ENCODE measurements around the gene FRZB.
A peak's percentile ranks its signal among the peaks of the same experiment; 100 is the strongest.

The FRZB gene

DNA sequence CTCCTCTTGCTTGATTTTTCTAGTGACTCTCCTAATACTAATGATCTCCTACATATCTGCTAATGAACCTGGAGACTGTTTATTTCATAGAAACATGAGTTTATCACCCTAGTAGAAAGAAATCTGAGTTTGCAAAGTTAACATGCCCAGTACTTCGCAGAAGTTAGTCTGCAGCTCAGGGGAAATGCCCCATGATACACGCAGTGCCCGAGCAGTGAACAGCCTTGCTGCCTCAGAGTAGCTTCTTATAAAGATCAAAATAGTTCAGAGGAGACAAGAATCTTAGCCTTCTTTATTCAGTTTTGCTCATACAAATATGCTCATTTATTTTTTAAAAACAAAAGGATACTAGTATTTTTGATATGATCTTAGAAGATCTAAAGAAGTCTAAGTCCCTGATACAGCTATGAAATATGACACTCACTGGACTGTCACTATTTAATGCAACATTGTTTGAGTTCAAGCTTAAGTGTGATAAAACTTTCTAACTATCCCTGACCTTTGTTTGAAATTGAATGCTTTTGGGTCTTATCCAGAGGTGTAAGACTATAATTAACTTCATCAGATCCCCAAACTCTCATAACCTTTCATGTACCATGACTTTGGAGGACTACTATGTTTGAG is 20.5 kb downstream of the FRZB start:
- no peak overlapping the region for H3K27ac ChIP-seq (ENCODE audit: low read length)
- no peaks in the 10 kb centered on the region for H3K9me3 ChIP-seq (ENCODE audit: control insufficient read depth in 2 of 2, low read length in 2 of 2)
- H3K4me3 ChIP-seq (ENCODE audit: low read length in 2 of 2), result peak overlapping the region in 1 of 2 donors; percentile 23
- no peaks in the 10 kb centered on the region for H3K27me3 ChIP-seq (ENCODE audit: control insufficient read depth in 1 of 2, insufficient read depth in 2 of 2, low read length in 2 of 2)
- no peak overlapping the region for H3K9ac ChIP-seq (ENCODE audit: low read length in 2 of 2)
- H3K36me3 ChIP-seq (ENCODE audit: control insufficient read depth in 2 of 2, insufficient read depth in 2 of 2, low read length in 2 of 2), result no peaks in the 10 kb centered on the region
- H3K4me1 ChIP-seq (ENCODE audit: control insufficient read depth, insufficient read depth, low read length), result no peaks in the 10 kb centered on the region

DNA sequence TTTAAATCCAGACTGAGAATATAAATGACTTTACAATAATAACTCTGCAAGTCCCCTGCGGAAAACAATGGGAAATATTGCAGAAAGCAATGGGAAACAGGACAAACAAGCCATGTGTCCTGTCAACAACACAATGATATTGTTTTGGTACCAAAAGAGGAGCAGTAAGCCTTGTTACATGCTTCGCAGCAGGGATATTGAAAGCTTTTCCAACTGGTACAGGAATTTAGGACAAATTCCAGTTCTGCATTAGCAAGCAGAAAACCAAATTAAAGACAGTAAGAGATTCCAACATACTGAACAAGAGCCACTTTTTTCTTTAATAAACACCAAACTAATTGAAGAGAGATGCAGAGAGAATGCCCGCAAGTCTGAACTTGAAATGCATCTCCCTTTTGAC is 30.0 kb downstream of the FRZB start:
- no peaks in the 10 kb centered on the region for H3K27me3 ChIP-seq (ENCODE audit: control insufficient read depth in 1 of 2, insufficient read depth in 2 of 2, low read length in 2 of 2)
- H3K9ac ChIP-seq (ENCODE audit: low read length in 2 of 2), result no peak overlapping the region
- no peaks in the 10 kb centered on the region for H3K4me1 ChIP-seq (ENCODE audit: control insufficient read depth, insufficient read depth, low read length)
- no peaks in the 10 kb centered on the region for H3K36me3 ChIP-seq (ENCODE audit: control insufficient read depth in 2 of 2, insufficient read depth in 2 of 2, low read length in 2 of 2)
- no peak overlapping the region for H3K27ac ChIP-seq (ENCODE audit: low read length)
- no peaks in the 10 kb centered on the region for H3K9me3 ChIP-seq (ENCODE audit: control insufficient read depth in 2 of 2, low read length in 2 of 2)
- H3K4me3 ChIP-seq (ENCODE audit: low read length in 2 of 2), result no peak overlapping the region

DNA sequence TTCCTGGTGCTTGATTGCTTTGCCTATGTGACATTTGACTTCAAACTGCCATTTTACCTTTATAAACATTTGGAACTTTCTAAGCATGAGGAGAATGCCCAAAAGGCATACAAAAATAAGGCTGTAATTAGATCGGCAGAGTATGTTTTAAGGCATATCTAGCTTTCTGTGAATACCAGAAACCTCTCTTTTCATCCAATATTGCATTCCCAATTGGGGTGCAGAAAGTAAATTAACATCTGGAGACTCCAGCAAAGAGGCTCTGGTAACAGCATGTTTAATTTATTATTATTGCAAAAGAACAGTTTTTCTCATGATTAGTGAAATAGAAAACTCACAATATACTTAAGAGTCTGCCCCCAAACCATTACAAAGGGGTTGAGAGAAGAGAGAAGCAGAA is 32.1 kb downstream of the FRZB start:
- Histone ChIP-seq H3K27me3 (ENCODE audit: control insufficient read depth in 1 of 2, insufficient read depth in 2 of 2, low read length in 2 of 2) (no peaks in the 10 kb centered on the region), H3K4me1 (ENCODE audit: control insufficient read depth, insufficient read depth, low read length) (no peaks in the 10 kb centered on the region), H3K27ac (ENCODE audit: low read length) (no peak overlapping the region), H3K9me3 (ENCODE audit: control insufficient read depth in 2 of 2, low read length in 2 of 2) (no peaks in the 10 kb centered on the region), H3K4me3 (ENCODE audit: low read length in 2 of 2) (no peak overlapping the region), H3K9ac (ENCODE audit: low read length in 2 of 2) (no peak overlapping the region), H3K36me3 (ENCODE audit: control insufficient read depth in 2 of 2, insufficient read depth in 2 of 2, low read length in 2 of 2) (no peaks in the 10 kb centered on the region)

DNA sequence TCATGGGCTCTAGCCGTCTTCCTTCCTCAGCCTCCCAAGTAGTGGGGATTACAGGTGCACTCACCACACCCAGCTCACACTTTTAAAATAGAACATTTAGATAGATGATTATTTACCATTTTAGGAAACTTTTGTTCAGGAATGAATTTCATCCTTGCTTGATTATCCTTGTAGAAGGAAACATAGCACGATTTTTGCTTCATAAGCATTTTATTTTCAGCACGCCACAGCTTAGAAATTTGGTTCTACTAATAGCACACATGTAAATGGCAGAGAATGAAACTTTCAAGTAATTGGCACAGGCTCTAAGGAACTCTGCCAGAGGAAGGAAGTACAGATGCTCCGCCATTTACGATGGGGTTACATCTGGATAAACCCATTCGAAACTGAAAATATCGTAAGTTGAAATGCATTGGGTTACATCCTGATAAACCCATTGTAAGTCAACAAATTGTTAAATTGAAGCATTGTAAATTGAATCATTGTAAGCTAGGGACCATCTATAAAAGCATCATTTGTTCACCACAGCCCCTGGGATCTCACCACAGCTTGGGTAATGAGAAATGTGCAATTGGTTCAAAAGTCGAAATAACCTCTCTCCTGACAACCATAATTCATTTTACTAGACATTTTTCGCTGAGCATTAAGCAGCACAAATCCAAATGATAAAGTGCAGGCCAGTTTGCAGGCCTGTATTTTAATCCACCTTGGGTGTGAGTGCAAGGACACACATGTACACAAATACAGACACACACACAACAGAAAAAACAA is 33.2 kb downstream of the FRZB start:
- Histone ChIP-seq H3K4me1 (ENCODE audit: control insufficient read depth, insufficient read depth, low read length) (no peaks in the 10 kb centered on the region), H3K9me3 (ENCODE audit: control insufficient read depth in 2 of 2, low read length in 2 of 2) (no peaks in the 10 kb centered on the region), H3K36me3 (ENCODE audit: control insufficient read depth in 2 of 2, insufficient read depth in 2 of 2, low read length in 2 of 2) (no peaks in the 10 kb centered on the region), H3K4me3 (ENCODE audit: low read length in 2 of 2) (no peak overlapping the region), H3K27me3 (ENCODE audit: control insufficient read depth in 1 of 2, insufficient read depth in 2 of 2, low read length in 2 of 2) (no peaks in the 10 kb centered on the region), H3K9ac (ENCODE audit: low read length in 2 of 2) (no peak overlapping the region), H3K27ac (ENCODE audit: low read length) (no peak overlapping the region)

DNA sequence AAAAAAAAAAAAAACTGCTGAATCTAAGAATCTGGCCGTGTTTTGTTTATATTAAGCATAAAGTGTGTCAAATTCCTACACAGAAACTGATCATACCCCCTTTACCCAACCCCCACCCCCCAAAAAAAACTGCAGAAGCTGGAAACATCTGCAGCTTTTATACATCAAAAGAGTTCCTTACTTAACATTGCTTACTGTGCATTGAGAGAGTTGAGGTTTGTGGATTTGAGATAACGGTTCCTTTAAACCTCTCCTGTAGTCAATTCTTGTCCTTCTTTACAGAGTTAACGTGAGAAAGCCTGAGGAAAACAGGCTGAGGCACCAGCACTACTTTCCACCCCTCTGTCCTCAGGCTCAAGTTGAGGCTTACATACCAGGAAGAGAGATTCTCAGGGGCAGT is 34.5 kb downstream of the FRZB start:
- Histone ChIP-seq H3K4me1 (ENCODE audit: control insufficient read depth, insufficient read depth, low read length) (peaks cover under 1% of the 10 kb centered on the region), H3K4me3 (ENCODE audit: low read length in 2 of 2) (no peak overlapping the region), H3K9ac (ENCODE audit: low read length in 2 of 2) (no peak overlapping the region), H3K36me3 (ENCODE audit: control insufficient read depth in 2 of 2, insufficient read depth in 2 of 2, low read length in 2 of 2) (no peaks in the 10 kb centered on the region), H3K27ac (ENCODE audit: low read length) (no peak overlapping the region), H3K9me3 (ENCODE audit: control insufficient read depth in 2 of 2, low read length in 2 of 2) (no peaks in the 10 kb centered on the region), H3K27me3 (ENCODE audit: control insufficient read depth in 1 of 2, insufficient read depth in 2 of 2, low read length in 2 of 2) (no peaks in the 10 kb centered on the region)

DNA sequence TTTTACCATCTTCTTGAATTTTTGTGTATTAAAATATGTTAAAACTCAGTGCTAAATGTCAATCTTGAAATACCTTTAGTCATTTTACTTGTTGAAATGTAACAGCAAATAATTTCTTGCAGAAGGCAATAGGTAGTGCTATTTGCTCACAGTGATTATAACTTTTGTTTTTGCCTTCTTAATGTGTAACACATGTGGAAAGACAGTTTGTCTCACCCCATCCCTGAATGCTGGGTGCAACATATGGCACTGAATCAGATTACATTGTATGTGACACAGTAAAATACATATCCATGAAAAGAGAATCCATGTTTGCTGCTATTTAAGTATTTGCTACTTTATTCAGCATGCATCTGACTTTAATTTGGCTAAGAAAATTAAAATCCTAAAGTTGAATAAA is 35.3 kb downstream of the FRZB start:
- H3K9me3 ChIP-seq (ENCODE audit: control insufficient read depth in 2 of 2, low read length in 2 of 2), result no peaks in the 10 kb centered on the region
- H3K36me3 ChIP-seq (ENCODE audit: control insufficient read depth in 2 of 2, insufficient read depth in 2 of 2, low read length in 2 of 2), result no peaks in the 10 kb centered on the region
- H3K4me1 ChIP-seq (ENCODE audit: control insufficient read depth, insufficient read depth, low read length), result peaks cover 3% of the 10 kb centered on the region
- H3K9ac ChIP-seq (ENCODE audit: low read length in 2 of 2), result no peak overlapping the region
- no peak overlapping the region for H3K27ac ChIP-seq (ENCODE audit: low read length)
- no peaks in the 10 kb centered on the region for H3K27me3 ChIP-seq (ENCODE audit: control insufficient read depth in 1 of 2, insufficient read depth in 2 of 2, low read length in 2 of 2)
- H3K4me3 ChIP-seq (ENCODE audit: low read length in 2 of 2), result no peak overlapping the region

DNA sequence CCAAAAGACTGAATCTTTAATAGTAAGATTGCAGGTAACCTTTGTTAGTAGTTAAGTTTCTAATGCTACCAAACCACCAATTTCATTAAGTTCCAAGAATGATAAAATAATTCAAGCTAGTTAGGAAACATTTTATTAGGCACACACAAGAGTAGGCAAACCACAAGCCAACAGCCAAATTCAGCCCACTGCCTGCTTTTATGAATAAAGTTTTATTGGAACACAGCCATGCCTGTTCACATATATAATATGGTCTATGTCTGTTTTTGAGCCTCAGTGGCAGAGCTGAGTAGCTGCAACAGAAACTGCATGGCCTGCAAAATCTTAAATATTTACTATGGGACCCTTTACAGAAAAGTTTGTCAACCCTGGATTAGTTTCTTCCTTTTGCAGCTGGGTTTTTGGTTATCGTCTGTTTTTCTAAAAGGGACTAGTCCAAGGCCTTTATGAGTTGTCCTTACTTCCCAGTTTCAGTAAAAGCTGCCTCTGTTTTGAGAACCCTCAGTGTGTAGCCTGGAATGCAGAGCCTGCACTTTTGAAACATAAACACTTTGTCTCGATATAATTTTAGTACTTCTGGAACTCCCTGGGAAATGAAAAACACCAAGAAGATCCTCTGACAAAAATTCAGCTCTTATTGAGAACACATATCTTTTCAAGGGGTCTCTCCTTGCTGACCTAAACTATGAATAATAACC is 39.1 kb downstream of the FRZB start:
- H3K4me3 ChIP-seq (ENCODE audit: low read length in 2 of 2), result no peak overlapping the region
- peaks cover 9% of the 10 kb centered on the region for H3K4me1 ChIP-seq (ENCODE audit: control insufficient read depth, insufficient read depth, low read length)
- no peak overlapping the region for H3K9ac ChIP-seq (ENCODE audit: low read length in 2 of 2)
- H3K36me3 ChIP-seq (ENCODE audit: control insufficient read depth in 2 of 2, insufficient read depth in 2 of 2, low read length in 2 of 2), result no peaks in the 10 kb centered on the region
- H3K27me3 ChIP-seq (ENCODE audit: control insufficient read depth in 1 of 2, insufficient read depth in 2 of 2, low read length in 2 of 2), result no peaks in the 10 kb centered on the region
- no peaks in the 10 kb centered on the region for H3K9me3 ChIP-seq (ENCODE audit: control insufficient read depth in 2 of 2, low read length in 2 of 2)
- H3K27ac ChIP-seq (ENCODE audit: low read length), result peak overlapping the region; percentile 56

DNA sequence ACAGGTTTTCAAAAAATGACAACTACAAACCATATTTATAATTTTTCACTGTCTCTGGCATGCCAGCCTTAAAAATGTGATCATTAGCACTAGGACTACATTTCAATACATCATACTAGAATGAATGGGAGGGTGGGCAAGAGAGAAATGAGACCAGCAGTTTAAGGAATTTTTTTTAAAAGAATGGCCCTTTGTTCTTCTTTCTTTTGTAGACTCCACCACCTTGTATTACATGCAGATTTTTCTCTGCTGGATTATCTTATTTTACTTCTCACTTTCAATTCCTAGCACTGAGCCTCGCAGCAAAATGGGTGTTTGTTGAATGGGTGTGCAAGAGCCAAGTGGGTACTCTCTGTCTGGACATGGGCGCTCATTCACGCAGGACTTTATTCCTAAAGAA is 39.9 kb downstream of the FRZB start:
- Histone ChIP-seq H3K9ac (ENCODE audit: low read length in 2 of 2) (no peak overlapping the region), H3K9me3 (ENCODE audit: control insufficient read depth in 2 of 2, low read length in 2 of 2) (no peaks in the 10 kb centered on the region), H3K27ac (ENCODE audit: low read length) (peak overlapping the region; percentile 56)

DNA sequence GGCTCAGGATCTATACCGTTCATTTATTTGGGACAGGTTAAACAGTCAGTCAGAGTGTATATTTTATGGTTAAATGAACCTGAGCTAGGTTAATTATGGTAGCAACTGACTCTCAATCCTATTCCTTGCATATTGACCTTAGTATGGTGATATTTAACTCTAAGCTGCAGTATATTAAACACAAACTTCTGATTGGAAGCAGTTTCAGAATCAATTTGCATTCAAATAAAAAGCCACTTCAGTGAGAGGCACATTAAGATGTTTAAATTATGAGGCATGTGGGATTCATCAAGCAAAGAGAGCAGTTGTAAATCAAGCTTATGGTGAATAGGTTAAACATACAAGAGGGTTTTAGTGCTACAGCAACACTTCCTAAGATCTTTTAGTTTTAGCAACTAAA is 40.4 kb downstream of the FRZB start:
- Histone ChIP-seq H3K9me3 (ENCODE audit: control insufficient read depth in 2 of 2, low read length in 2 of 2) (no peaks in the 10 kb centered on the region), H3K4me1 (ENCODE audit: control insufficient read depth, insufficient read depth, low read length) (peaks cover 9% of the 10 kb centered on the region), H3K36me3 (ENCODE audit: control insufficient read depth in 2 of 2, insufficient read depth in 2 of 2, low read length in 2 of 2) (no peaks in the 10 kb centered on the region), H3K4me3 (ENCODE audit: low read length in 2 of 2) (peak overlapping the region in 1 of 2 donors; percentile 14), H3K27ac (ENCODE audit: low read length) (no peak overlapping the region), H3K27me3 (ENCODE audit: control insufficient read depth in 1 of 2, insufficient read depth in 2 of 2, low read length in 2 of 2) (no peaks in the 10 kb centered on the region), H3K9ac (ENCODE audit: low read length in 2 of 2) (no peak overlapping the region)

More for the DNA sequence above, 39.9 kb downstream of the FRZB start:
- H3K36me3 ChIP-seq (ENCODE audit: control insufficient read depth in 2 of 2, insufficient read depth in 2 of 2, low read length in 2 of 2), result no peaks in the 10 kb centered on the region
- H3K4me1 ChIP-seq (ENCODE audit: control insufficient read depth, insufficient read depth, low read length), result peaks cover 9% of the 10 kb centered on the region
- no peaks in the 10 kb centered on the region for H3K27me3 ChIP-seq (ENCODE audit: control insufficient read depth in 1 of 2, insufficient read depth in 2 of 2, low read length in 2 of 2)
- no peak overlapping the region for H3K4me3 ChIP-seq (ENCODE audit: low read length in 2 of 2)

DNA sequence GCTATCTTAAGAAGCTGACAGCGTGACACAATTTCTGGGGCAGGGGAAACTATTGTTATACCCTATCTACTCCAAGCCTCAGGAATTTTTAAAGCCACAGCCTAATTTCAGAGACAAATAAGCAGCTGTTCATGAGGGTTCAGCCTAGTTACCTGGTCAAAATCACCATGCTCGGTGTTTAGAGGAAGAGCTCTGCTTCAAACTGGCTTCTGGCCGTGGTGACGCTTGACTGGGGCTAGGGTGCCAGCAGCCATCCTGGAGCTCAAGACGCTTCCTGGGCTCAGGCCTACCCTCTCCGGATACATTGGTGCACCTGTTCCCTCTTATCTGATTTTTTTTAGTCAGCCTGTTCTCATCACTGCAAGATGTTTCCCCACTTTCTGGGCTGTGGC is 41.7 kb downstream of the FRZB start:
- Histone ChIP-seq H3K27me3 (ENCODE audit: control insufficient read depth in 1 of 2, insufficient read depth in 2 of 2, low read length in 2 of 2) (no peaks in the 10 kb centered on the region), H3K9me3 (ENCODE audit: control insufficient read depth in 2 of 2, low read length in 2 of 2) (no peaks in the 10 kb centered on the region), H3K4me3 (ENCODE audit: low read length in 2 of 2) (no peak overlapping the region), H3K27ac (ENCODE audit: low read length) (peak overlapping the region; percentile 37), H3K4me1 (ENCODE audit: control insufficient read depth, insufficient read depth, low read length) (peaks cover 9% of the 10 kb centered on the region), H3K9ac (ENCODE audit: low read length in 2 of 2) (no peak overlapping the region), H3K36me3 (ENCODE audit: control insufficient read depth in 2 of 2, insufficient read depth in 2 of 2, low read length in 2 of 2) (no peaks in the 10 kb centered on the region)
